ENCODE results near the gene EFCAB9.

GRCh38 chr5:172178991-172179989 lies 14.7 kb upstream of the EFCAB9 start:
- no peak for TF ChIP-seq CTCF (IDR thresholded peaks at IDR 0.05)
- no peak for TF ChIP-seq POLR2A (IDR thresholded peaks at IDR 0.05)

All from uterus (tissue), 2 donors.